Measurements from ENCODE around the gene ADAM22.

ADAM22 gene

DNA sequence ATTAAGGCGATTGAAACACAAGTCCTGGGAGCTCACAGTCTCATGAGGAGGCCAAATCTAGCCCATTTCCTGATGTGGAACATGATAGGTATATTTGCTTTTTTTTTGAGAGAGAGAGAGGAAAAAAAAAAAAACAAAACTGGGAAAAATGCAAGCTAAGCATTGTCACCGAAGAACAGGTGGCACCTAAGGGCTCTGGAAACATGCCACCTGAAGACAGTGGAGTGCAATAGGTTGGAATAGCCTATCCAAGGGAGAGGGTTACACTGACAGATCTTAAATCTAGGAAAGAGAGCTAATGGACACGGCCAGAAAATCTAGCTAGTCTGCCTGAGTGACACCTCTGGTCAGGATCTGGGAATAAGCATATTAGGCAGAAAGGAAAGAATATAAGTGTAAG is 175.6 kb downstream of the ADAM22 start:
- DNase-seq (ENCODE audit: insufficient read length, low spot score), result no peak
- FAIRE-seq, result no peak
- no peak for TF ChIP-seq PAX5 (IDR thresholded peaks at IDR 0.05; ENCODE audit: insufficient read depth, low read length, severe bottlenecking)
- no peak for TF ChIP-seq POLR2AphosphoS5 (IDR thresholded peaks at IDR 0.05; ENCODE audit: low read depth, low read length)
- TF ChIP-seq SPI1 (IDR thresholded peaks at IDR 0.05; ENCODE audit: low read depth, low read length), result no peak
- TF ChIP-seq POLR2A (IDR thresholded peaks at IDR 0.05; ENCODE audit: low read depth, low read length), result no peak
- no peak for TF ChIP-seq POU2F2 (IDR thresholded peaks at IDR 0.05; ENCODE audit: low read depth, low read length)
- TF ChIP-seq TAF1 (IDR thresholded peaks at IDR 0.05; ENCODE audit: low read depth, low read length), result no peak

DNA sequence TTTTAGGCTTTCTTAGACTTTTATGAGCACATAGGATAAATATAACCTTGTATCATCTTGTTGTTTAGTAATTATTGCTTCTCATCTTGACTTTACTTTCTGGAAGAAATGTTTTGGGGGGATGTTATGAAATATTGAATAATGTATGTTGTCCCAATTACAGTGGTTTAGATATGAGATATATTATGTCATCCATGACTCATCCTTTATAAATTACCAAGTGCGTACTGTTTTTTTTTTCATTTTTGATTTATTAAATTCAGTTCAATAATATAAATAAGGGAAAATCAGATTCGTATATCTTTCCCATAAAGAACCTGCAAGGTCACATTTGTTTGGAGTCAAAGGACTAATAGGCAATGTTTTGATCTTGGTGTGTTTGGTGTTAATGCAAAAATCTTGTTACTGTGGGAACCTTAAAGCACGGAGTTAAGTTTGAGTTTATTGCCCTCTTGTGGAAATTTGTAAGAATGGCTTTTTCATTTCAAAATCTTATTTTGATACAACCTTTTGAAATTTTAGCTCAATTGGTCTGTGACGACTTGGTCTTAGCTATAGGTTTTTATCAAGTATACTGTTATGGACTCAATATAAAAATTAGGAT is 177.2 kb downstream of the ADAM22 start:
- DNase-seq (ENCODE audit: insufficient read length, low spot score) (no peak), FAIRE-seq (peak; percentile 69)
- TF ChIP-seq POU2F2 (IDR thresholded peaks at IDR 0.05; ENCODE audit: low read depth, low read length), result no peak

DNA sequence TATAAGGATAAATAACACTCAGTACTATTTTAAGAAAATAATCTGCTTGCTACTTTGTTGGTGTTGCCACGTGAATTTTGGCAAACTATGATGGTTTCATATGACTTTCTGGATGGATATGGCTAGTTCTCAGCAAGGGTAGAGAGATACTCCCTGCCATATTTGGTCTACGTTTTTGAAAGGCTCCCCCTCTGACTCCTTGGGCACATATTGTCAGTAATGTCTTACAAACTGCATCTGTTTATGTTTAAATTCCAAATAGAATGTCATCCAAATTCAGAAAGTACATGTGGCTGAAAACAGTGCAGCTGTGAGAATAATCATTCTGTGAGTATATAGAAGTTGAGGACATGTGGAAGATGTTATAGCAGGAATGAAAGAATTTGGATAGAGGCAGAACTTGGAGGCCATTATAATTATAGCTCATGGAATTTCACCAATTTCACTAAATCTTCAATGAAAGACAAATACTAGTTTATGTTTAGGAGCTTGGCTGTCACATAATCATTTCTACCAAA is 178.0 kb downstream of the ADAM22 start:
- FAIRE-seq (no peak), DNase-seq (ENCODE audit: insufficient read length, low spot score) (no peak)
- TF ChIP-seq PAX5 (IDR thresholded peaks at IDR 0.05; ENCODE audit: insufficient read depth, low read length, severe bottlenecking), result no peak
- TF ChIP-seq POLR2AphosphoS5 (IDR thresholded peaks at IDR 0.05; ENCODE audit: low read depth, low read length), result no peak
- TF ChIP-seq POU2F2 (IDR thresholded peaks at IDR 0.05; ENCODE audit: low read depth, low read length), result no peak
- no peak for TF ChIP-seq POLR2A (IDR thresholded peaks at IDR 0.05; ENCODE audit: low read depth, low read length)
- TF ChIP-seq SPI1 (IDR thresholded peaks at IDR 0.05; ENCODE audit: low read depth, low read length), result no peak
- TF ChIP-seq TAF1 (IDR thresholded peaks at IDR 0.05; ENCODE audit: low read depth, low read length), result no peak

DNA sequence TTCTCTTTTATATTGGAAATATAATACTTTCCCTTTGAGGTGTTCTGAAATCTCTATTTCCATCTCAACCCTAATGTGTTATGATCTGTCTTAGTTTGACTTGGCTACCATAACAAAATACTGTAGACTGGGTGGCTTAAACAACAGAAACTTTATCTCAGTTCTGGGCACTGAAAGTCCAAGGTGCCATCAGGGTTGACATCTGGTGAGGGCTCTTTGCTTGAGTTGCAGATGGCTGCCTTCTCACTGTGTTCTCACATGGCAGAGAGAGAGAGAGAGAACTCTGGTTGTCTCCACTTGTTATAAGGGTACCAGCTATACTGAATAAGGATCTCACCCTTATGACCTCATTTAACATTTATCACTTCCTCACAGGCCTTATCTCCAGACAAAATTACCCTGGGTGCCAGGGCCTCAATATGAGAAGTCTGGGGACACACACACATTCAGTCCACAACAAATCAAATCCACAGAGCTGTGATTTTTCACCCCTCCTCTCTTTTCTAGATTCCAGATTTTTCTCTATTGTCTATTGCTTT is 181.3 kb downstream of the ADAM22 start:
- DNase-seq (ENCODE audit: insufficient read length, low spot score) (no peak), FAIRE-seq (no peak)
- TF ChIP-seq TAF1 (IDR thresholded peaks at IDR 0.05; ENCODE audit: low read depth, low read length), result no peak
- peak; percentile 37; the same call in 1 of the 2 replicates for TF ChIP-seq SPI1 (IDR thresholded peaks at IDR 0.05; ENCODE audit: low read depth, low read length)

DNA sequence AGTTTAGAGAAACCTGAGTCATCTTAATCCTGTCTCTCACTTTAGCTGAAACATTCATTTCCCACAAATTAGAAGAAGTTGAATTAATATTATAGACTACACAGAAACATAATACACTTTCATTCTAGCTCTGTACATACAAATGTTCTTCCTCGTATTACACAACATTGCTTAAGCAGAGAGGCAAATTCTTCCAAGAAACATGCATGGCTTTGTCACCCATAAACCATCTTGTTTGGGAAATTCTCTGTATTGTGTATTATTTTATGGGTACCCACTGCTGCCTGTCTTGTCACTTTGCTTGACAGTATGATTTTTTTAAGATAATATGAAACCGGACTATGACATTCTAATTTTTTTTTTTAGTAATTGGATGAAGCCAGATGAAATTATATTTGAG is 181.8 kb downstream of the ADAM22 start:
- DNase-seq (ENCODE audit: insufficient read length, low spot score), result no peak
- TF ChIP-seq POLR2A (IDR thresholded peaks at IDR 0.05; ENCODE audit: low read depth, low read length) (no peak), PAX5 (IDR thresholded peaks at IDR 0.05; ENCODE audit: insufficient read depth, low read length, severe bottlenecking) (no peak), TAF1 (IDR thresholded peaks at IDR 0.05; ENCODE audit: low read depth, low read length) (no peak), POLR2AphosphoS5 (IDR thresholded peaks at IDR 0.05; ENCODE audit: low read depth, low read length) (no peak), POU2F2 (IDR thresholded peaks at IDR 0.05; ENCODE audit: low read depth, low read length) (no peak), SPI1 (IDR thresholded peaks at IDR 0.05; ENCODE audit: low read depth, low read length) (no peak)
- no peak for FAIRE-seq

DNA sequence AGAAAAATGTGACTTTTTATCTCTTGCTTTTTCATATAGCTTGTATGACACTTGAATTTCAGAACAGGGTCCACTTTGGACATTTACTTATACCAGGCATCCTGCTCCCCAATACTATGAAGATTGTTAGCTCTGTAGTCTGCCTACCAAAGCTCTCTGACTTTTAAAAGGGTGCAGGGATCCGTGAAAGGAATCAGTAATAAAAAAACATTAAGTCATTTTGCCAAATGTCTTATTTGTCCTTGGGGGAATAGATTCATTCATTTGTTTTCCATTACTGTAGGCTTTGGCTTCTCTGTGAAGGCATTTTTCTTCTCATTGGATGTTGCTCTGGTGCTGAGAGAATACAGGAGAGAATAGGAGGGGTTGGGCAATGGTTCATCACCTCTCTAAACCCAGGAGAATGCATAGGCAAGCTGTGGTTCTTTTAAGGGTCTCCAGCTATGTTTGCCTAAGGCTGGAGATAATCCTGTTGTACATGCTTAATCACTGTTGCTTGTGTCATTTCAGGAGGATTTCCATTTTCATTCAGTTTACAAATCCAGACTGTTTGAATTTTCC is 182.3 kb downstream of the ADAM22 start:
- FAIRE-seq (no peak), DNase-seq (ENCODE audit: insufficient read length, low spot score) (no peak)
- TF ChIP-seq POLR2AphosphoS5 (IDR thresholded peaks at IDR 0.05; ENCODE audit: low read depth, low read length), result no peak
- no peak for TF ChIP-seq SPI1 (IDR thresholded peaks at IDR 0.05; ENCODE audit: low read depth, low read length)
- TF ChIP-seq TAF1 (IDR thresholded peaks at IDR 0.05; ENCODE audit: low read depth, low read length), result no peak
- no peak for TF ChIP-seq POU2F2 (IDR thresholded peaks at IDR 0.05; ENCODE audit: low read depth, low read length)
- no peak for TF ChIP-seq PAX5 (IDR thresholded peaks at IDR 0.05; ENCODE audit: insufficient read depth, low read length, severe bottlenecking)
- no peak for TF ChIP-seq POLR2A (IDR thresholded peaks at IDR 0.05; ENCODE audit: low read depth, low read length)

DNA sequence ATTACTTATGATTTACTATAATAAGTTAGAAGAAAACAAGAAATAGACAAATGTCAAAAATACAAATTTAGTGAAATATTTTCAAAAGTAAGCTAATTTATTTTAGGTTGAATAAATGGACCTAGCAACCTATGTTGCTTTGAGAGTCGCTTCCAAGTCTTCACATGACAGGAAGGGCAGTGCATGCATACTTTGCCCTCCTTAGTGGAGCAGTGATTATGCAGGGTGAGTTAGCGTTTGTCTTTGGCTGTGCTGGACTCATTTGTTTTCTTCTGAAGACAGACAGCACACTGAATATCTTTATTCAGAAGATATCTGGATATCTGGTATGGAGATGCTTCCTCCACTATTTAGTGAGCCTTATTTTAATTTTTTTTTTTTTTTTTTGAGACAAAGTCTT is 183.3 kb downstream of the ADAM22 start:
- DNase-seq (ENCODE audit: insufficient read length, low spot score), result no peak
- FAIRE-seq, result no peak
- no peak for TF ChIP-seq SPI1 (IDR thresholded peaks at IDR 0.05; ENCODE audit: low read depth, low read length)
- no peak for TF ChIP-seq POLR2A (IDR thresholded peaks at IDR 0.05; ENCODE audit: low read depth, low read length)
- TF ChIP-seq POU2F2 (IDR thresholded peaks at IDR 0.05; ENCODE audit: low read depth, low read length), result no peak
- TF ChIP-seq TAF1 (IDR thresholded peaks at IDR 0.05; ENCODE audit: low read depth, low read length), result no peak
- no peak for TF ChIP-seq PAX5 (IDR thresholded peaks at IDR 0.05; ENCODE audit: insufficient read depth, low read length, severe bottlenecking)
- no peak for TF ChIP-seq POLR2AphosphoS5 (IDR thresholded peaks at IDR 0.05; ENCODE audit: low read depth, low read length)

DNA sequence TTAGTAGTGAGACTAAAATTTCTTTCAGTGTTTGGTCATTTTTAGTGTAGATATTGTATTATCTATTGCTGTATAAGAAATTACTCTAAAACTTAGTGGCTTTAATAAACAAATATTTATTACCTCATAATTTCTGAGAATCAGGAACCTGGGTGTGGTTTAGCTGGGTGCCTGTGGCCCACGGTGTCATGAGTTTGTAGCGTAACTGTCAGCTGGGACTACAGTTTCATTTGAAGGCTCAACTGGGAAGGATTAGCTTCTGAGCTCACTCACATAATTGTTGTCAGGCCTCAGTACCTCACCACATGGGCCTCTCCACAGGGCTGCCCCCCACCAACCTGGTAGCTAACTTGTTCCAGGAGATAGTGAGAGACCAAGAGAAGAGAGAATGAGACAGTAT is 187.3 kb downstream of the ADAM22 start:
- no peak for TF ChIP-seq POU2F2 (IDR thresholded peaks at IDR 0.05; ENCODE audit: low read depth, low read length)
- TF ChIP-seq POLR2AphosphoS5 (IDR thresholded peaks at IDR 0.05; ENCODE audit: low read depth, low read length), result no peak
- TF ChIP-seq PAX5 (IDR thresholded peaks at IDR 0.05; ENCODE audit: insufficient read depth, low read length, severe bottlenecking), result no peak
- TF ChIP-seq TAF1 (IDR thresholded peaks at IDR 0.05; ENCODE audit: low read depth, low read length), result no peak
- no peak for TF ChIP-seq POLR2A (IDR thresholded peaks at IDR 0.05; ENCODE audit: low read depth, low read length)
- TF ChIP-seq SPI1 (IDR thresholded peaks at IDR 0.05; ENCODE audit: low read depth, low read length), result no peak
- DNase-seq (ENCODE audit: insufficient read length, low spot score) (no peak), FAIRE-seq (no peak)

DNA sequence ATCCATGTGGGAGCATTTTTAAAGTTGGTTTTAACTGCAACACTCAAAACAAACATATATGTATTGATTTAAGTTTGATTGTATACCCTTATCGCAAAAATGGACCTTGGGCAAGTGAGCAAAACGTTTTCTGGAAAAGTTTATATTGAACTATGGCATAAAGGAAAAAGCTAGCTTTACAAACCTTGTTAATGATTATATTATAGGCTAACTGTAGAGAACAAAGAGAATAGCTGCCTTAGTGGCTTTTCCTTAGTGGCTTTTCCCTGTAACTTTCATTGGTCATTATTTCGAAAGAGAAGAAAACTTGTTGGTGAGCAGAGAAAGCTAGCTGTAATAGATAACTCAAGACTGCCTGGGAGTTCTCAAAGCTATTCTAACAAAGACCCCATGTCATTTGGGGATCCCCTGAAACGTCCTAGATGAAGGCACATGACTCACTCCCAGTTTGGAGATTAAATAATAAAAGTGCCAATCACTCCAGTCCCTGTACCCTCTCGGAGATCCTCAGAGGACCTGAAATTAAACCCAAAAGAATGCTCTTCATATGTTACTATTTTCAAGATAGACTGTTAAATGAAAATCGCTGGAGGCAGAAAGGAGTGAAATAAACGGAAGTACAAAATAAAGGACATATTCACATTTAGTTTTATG is 193.7 kb downstream of the ADAM22 start:
- DNase-seq (ENCODE audit: insufficient read length, low spot score) (no peak), FAIRE-seq (no peak)
- TF ChIP-seq TAF1 (IDR thresholded peaks at IDR 0.05; ENCODE audit: low read depth, low read length) (no peak), POLR2AphosphoS5 (IDR thresholded peaks at IDR 0.05; ENCODE audit: low read depth, low read length) (no peak), PAX5 (IDR thresholded peaks at IDR 0.05; ENCODE audit: insufficient read depth, low read length, severe bottlenecking) (no peak), SPI1 (IDR thresholded peaks at IDR 0.05; ENCODE audit: low read depth, low read length) (no peak), POU2F2 (IDR thresholded peaks at IDR 0.05; ENCODE audit: low read depth, low read length) (no peak), POLR2A (IDR thresholded peaks at IDR 0.05; ENCODE audit: low read depth, low read length) (no peak)

Data from GM12891 (cell line).